Measurements from ENCODE around the gene CST9.

The CST9 gene

DNA sequence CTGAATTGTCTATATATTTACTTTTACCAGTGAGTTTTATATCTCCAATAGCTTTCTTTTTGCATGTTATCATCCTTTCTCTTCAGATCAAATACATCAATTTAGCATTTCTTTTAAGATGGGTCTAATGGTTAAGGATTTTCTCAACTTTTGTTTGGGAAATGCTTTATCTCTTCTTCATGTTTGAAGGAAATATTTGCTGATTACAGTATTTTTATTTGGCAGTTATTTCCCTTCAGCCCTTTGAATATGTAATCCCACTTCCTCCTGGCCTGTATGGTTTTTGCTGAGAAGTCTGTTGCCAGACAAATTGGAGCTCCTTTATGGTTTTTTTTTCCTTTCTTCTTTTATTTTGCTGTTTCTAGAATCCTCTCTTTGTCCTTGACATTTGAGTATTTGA, 30.7 kb downstream of the CST9 start:
- TF ChIP-seq, protein P1, sequence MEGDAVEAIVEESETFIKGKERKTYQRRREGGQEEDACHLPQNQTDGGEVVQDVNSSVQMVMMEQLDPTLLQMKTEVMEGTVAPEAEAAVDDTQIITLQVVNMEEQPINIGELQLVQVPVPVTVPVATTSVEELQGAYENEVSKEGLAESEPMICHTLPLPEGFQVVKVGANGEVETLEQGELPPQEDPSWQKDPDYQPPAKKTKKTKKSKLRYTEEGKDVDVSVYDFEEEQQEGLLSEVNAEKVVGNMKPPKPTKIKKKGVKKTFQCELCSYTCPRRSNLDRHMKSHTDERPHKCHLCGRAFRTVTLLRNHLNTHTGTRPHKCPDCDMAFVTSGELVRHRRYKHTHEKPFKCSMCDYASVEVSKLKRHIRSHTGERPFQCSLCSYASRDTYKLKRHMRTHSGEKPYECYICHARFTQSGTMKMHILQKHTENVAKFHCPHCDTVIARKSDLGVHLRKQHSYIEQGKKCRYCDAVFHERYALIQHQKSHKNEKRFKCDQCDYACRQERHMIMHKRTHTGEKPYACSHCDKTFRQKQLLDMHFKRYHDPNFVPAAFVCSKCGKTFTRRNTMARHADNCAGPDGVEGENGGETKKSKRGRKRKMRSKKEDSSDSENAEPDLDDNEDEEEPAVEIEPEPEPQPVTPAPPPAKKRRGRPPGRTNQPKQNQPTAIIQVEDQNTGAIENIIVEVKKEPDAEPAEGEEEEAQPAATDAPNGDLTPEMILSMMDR (conservative IDR thresholded peaks at IDR 0.05) = no peak
- H3K27ac ChIP-seq = no peak overlapping the region

DNA sequence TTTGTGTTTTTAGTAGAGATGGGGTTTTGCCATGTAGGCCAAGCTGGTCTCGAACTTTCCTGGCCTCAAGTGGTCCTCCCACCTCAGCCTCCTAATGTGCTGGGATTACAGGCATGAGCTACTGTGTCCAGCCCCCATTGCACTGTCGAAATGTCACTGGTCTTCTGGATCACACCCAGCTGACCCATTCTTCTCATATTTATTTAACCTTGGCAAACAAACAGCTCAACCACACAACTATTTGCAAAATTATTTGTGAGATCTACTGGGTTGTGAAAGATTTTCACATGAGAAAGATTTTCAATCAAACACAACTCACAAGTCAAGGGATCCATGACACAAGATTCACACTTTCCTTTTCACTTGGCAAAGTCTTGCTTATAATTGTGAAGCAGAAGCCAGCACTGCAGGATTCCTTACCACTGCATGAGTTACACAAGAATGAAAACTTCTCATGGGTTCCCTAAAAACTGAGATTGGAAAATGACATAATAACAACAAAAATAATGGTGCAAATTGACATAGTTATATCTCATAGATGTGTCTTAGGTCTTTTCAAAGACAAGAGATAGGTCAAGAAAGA, 35.4 kb downstream of the CST9 start:
- H3K27ac ChIP-seq = no peak overlapping the region
- TF ChIP-seq, protein P1 (conservative IDR thresholded peaks at IDR 0.05) = no peak

DNA sequence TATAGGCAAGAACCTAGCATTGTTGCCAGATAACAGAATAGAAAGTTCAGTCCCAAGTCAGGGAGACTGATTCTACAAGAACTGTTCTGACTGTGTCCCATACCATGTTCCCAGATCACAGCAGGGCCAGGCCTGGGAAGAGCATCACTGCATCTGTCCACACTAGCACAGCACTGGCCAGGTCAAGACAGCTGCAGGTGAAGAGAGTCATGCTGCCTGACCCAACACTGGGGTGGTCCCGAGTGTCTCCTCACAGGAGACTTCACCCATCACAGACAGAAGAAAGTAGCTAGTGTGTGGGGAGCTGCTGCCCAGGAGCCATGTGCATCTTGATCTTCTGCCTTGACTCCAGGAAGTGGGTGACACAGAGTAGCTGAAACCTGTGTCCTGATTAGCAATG, 36.1 kb downstream of the CST9 start:
- TF ChIP-seq, protein P1 (conservative IDR thresholded peaks at IDR 0.05) = no peak
- no peak overlapping the region for H3K27ac ChIP-seq

DNA sequence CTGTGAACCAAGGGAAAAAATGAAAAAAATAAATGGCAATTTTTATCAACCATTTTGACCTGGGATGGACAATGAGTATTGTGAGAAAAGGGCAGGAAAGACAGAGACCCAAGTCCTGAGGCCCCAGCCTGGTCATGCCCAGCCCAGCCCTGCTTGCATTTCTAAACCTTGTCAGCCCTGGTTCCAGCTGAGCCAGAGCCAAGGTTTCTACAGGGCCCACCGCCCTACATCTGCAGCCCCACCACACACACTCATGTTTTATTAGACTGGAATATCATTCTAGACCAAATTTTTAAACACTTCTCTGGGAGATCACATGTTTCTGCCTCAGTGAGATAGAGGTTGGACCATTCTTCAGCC, 36.8 kb downstream of the CST9 start:
- H3K27ac ChIP-seq = no peak overlapping the region
- TF ChIP-seq, protein P1 (conservative IDR thresholded peaks at IDR 0.05) = no peak

DNA sequence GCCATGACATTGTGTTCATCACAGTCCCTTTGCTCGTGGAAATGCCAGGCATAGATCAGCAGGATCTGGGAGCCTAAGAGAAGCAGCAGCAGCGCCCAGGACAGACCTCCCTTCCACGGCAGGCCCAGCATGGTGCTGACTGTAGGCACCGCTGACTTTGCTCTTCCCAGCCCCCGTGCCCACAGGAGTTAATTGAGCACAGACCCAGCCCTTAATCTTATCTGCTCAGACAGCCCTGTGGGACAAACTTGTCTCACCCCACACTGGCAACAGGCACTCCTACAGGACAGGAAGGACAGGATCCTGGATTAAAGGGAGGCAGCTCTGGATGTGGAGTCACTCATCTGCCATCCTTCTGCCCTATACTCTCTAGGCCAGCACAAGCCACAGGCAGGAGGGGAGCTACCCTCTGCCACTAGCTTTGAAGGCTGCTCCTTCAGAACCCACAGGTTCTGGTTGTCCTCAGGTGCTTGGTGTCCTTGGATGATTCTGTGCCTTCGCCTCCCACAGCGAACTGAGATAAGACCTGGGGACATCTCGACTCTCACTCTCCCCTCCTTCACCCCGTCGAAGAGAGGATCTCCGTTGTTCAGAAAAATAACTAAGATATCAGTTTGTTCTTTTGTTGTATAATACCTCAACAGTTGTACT, 37.3 kb downstream of the CST9 start, which contains the start of gene CST9L:
TSS of gene CST9L (minus strand) at position 165 of the 651 bp plus-strand sequence. CDS start at position 131, 34 bp downstream.
- H3K27ac ChIP-seq = no peak within 1 kb of the TSS
- TF ChIP-seq, protein P1 (conservative IDR thresholded peaks at IDR 0.05) = no peak

DNA sequence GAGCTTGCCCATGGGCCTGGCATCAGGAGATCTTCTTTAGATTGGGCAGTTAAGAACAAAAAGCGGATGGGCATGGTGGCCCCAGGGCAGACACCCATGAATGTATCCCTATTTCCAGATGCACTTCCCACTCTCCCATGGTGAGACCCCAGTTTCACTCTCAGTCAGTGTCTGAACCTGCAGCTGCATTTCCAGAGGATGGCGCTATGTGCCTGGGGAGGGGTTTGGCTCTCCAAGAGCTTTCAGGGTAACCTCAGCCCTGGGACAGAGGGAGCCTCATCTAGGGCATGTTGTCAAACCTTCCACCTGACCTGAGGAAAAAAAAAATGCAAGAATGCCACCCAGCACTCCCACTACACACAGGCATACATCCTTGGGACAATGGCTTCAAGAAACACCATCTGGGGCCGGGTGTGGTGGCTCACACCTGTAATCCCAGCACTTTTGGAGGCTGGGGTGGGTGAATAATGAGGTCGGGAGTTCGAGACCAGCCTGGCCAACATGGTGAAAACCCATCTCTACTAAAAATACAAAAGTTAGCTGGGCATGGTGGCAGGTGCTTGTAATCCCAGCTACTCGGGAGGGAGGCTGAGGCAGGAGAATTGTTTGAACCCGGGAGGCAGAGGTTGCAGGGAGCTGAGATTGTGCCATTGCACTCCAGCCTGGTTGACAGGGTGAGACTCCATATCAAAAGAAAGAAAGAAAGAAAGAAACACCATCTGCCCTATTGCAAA, 39.4 kb downstream of the CST9 start:
- TF ChIP-seq, protein P1 (conservative IDR thresholded peaks at IDR 0.05) = no peak
- H3K27ac ChIP-seq = no peak overlapping the region

DNA sequence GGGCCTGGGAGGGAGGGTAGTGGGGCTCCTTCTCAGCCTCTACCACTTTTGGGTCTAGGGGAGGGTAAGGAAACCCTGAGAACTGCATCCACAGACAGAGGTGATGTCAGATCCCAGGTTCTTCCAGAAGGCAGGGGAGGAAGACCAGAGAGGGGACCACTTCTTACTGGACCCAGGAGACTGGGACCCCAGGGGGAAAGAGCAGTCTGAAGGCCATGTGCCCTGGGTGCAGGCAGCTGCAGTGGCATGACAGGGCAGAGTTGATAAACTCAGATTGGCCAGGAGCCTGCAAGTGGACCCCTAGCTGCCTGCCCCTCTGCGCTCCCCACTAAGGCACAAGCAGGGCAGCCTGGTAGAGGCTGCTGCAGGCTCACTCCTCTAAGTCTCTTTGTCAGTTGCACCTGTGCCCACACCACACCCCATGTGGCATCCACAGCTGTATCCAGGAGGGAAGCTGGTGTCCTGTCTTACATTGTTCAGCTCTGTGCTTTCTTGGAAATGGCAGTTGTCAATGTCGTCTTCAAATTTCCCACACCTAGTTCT, 40.1 kb downstream of the CST9 start:
- TF ChIP-seq, protein P1 (conservative IDR thresholded peaks at IDR 0.05) = no peak
- H3K27ac ChIP-seq = no peak overlapping the region
